ENCODE results near the gene HDAC5.

Gene HDAC5

DNA sequence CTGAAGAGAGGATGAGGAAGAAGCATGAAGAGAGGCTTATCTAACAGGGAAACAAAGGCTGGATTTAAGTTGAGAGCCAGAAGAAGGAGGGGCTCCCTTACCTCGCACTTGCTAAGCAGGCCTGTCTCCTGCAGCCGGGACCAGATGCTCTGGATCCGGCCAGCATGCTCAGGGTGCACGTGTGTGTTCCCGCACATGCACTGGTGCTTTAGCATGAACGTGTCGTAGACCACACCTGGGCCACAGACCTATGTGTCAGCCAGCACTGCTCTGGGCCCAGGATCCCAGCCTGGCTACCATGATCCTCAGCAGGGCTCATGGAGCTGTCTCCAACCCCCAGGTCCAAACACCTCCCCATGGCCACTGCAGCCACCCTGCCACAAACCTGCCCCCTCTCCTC lies 38.5 kb downstream of the HDAC5 start:
- no peak for DNase-seq

DNA sequence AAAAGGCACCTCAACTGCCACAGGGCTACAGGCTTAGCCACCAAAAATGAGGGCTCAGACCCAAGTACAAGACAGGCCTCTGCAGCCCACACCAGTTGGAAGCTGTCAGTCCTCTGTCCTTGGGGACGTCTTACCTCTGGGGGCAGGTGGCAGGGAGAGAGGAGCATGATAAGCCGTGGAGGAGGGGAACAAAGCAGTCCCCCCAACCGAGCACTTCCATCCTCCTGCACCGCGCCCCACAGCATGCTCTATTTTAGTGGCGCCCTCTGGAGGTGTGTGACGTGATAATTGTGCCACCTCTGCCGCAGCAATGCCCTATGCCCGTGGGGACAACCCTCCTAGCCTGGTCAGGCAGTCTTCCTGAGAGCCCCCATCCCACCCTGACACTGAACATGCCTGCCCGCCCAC lies 39.3 kb downstream of the HDAC5 start:
- DNase-seq, result no peak

- no peak for DNase-seq
Observed at GRCh38 chr17:44083250-44083849, 40.1 kb downstream of the HDAC5 start.

GRCh38 chr17:44082256-44082927 lies 41.0 kb downstream of the HDAC5 start:
- DNase-seq, result no peak

- no peak for DNase-seq
Observed at GRCh38 chr17:44081681-44082080, 41.8 kb downstream of the HDAC5 start.

DNA sequence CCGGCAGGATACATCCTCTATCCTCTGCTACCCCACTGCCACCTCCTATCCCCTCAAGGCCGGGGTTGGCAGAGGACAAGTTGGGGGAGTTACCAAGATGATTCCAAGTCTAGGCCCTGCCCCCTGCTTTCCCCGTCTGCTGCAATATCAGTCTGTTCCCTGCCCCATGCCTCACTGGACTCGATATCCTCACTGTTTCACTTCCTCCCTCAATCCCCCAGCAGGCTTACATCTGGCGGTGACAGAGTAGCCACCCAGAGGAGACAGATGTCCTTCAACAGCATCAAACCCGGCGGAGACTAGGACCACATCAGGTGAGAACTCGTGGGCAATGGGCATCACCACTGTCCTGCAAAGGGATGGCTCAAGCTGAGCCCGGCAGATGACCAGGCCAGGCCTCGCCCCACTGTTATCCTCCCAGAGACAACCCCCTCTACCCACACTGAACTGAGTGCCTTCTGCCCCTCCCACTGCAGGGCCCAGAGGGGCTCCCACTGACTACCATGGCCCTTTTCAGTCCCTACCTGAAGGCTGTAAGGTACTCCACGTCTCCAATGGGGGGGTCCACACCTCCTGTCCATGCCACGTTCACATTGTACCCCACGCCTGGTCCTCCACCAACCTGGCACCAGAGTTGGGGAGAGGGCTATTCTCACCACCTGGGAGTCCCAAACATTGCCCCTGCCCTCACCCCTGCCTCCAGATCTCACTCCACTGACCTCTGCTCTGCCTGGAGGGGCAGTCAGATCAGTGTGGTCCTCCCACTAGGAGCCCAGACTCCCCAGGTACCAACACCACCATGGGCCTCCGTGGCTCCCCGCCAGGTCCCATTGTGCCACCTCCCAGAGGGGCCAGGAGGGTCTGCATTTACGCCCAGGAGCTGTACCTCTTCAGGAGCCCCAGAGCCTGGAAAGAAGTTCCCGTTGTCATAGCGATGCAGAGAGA lies 43.3 kb downstream of the HDAC5 start:
- DNase-seq, result no peak

GRCh38 chr17:44078412-44078811 lies 45.0 kb downstream of the HDAC5 start:
- no peak for DNase-seq

DNA sequence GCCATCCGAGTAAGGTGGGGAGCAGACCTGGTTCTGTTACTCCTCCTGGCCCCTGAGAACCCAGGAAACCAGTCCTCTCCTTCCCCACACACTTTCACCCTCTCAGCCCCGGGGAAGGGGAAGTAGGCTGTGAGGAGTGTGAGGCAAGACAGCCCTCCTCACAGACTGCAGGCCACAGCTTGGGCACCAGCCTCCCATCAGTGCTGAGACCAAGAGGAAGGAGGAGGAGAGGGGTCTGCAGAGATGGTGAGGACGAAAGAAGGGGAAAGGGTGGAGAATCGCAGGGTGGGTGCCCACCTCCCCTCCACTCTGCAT lies 45.9 kb downstream of the HDAC5 start:
- DNase-seq, result no peak

DNA sequence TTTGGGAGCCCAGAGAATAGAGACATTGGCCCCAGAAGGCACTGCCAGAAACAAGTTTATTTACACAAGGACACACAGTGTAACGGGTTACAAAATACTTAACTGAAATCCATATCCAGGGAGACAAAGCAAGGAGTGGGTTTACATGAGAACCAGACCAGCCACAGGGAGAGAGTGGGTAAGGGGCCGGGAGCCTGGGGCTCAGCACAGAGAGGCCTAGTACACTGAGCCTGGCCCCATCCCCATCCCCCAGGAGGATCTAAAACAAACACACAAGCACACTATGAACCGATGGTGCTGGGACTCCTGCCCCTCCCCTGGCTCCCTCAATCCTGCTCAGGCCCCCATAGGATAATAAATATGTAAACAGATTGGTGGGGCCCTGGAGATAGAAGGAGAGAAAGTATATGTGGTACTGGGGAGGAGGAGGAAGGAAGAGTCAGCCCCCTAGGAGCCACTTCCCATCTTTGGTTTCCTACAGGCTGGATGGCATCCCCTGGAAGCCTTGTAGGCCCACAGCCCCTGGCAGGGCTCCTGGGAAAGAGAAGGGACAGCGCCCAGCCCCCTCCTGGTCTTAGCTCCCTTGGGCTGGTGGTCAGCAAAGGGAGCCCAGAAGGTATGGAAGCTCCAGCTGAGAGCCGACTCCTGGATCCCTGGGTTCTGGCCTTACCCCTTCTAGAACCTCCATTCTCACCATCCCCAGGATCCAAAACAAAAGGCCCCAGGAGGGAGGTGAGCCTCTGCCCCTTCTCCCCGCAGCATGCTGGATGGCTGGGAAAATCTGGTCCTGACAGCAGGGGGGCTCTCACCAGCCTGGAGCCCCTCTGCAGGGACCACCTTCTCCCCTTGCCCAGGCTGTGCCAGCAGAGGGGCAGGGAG lies 46.5 kb downstream of the HDAC5 start:
- no peak for DNase-seq

GRCh38 chr17:44075598-44076293 lies 47.7 kb downstream of the HDAC5 start:
- no peak for DNase-seq

DNA sequence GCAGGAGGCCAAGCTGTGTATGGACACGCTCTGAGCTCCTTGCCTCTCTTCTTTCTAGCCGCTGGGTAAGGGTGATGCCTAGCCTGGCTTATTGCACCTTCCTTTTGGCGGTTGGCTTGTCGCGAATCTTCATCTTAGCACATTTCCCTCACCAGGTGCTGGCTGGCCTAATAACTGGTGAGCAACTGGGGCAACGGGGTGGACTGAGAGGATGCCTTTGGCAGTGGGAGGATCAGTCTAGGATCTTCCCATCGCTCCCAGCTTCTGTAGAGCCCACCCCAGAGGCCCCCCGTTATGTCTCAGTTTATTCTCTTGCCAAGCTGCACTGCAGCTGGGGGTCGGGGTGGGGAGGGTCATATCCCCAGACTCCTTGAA lies 48.5 kb downstream of the HDAC5 start:
- DNase-seq, result no peak

GRCh38 chr17:44074231-44074910 lies 49.1 kb downstream of the HDAC5 start:
- DNase-seq, result no peak

DNA sequence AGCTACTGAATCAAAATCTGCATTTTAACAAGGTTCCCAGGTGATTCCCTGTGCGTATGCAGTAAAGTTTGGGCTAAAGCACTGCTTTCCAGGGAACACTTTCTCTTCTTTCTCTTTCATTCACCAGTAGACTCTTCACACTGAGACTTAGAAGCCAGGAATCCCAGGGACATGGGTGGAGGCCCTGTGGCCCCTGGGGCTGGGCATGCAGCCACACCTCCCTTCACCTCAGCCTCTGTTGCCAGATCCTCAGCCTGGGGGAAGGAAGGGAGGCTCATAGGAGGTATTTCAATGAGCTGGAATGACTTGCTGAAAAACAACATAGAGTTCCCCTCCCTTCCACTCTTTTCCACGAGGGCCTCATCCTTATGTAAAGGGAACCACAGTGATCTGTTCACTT lies 51.7 kb downstream of the HDAC5 start:
- no peak for DNase-seq

- no peak for DNase-seq
Observed at GRCh38 chr17:44071198-44071520, 52.3 kb downstream of the HDAC5 start.

GRCh38 chr17:44070455-44071197 lies 52.8 kb downstream of the HDAC5 start, which contains the start of gene G6PC3:
Gene G6PC3, plus strand, starts transcription at chr17:44070735. Its CDS starts 231 bp downstream, at chr17:44070966.
- DNase-seq, result peak; percentile 56

GRCh38 chr17:44069974-44070454 lies 53.4 kb downstream of the HDAC5 start:
- no peak for DNase-seq

GRCh38 chr17:44067545-44067940 lies 55.9 kb downstream of the HDAC5 start:
- no peak for DNase-seq

DNA sequence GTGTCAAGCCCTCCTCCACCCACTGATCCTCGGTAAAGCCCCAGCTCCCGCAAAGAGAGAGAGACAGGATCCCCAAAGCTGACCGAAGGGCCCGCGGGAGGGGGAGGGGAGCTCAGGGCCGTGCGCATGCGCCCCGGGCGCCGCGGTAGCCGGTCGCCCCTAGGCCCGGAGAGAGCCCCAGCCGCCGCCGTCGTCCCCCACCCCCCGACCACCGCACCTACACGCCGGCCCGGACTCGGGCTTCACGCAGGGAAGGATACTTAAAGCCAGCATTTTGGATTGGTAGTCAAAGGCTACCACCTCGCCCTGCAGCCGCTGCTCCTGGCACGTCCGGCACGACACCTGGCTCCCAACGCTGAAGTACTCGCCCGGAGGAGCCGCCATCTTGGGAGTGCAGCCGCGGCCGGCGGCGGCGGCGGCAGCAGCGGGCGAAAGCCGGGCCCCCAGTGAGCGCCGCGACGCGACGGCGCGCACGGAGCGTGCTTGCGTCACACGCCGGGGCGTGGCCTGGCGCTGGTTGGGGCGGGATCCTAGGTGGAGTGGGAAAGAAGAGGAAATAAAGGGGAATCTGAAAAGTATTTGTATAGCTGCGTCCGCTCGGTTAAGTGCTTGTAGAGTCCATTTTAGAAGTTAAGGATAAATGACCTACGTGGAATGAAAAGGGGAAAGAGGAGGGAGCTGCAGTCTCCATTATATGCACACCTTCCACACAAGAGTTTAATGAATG lies 57.1 kb downstream of the HDAC5 start, which contains the start of gene LSM12:
Gene LSM12 (minus strand): TSS at position 468 of the 727 bp plus-strand sequence. CDS start 84 bp downstream, at position 384.
- DNase-seq, result peak; percentile 80

DNA sequence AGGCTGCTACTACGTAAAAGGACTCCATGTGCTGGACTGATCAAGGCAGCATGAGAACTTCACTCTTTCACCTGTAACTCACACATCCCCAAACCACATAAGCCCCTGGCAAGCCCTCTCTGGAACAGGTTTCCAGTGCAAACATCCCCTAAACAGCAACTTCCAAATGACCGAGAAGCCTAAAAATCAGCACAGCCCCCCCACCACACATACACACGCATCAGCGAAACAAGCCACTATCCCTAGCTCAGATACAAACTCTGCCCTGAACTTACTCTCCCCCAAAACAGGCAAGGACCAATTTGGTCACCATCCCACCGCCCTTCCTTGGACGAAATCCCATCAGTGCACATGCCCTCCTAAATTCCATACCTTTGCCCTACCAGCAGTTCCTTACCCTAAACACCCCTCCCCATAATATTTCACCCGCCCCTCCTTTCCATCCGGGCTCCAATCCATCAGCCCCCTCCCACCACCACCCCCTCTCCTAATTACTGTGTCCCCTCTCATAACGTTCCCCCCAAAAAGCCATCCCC lies 57.7 kb downstream of the HDAC5 start:
- no peak for DNase-seq

All from effector CD4-positive, alpha-beta T cell (primary cell).